Neutrophil (primary cell): ENCODE results near the gene CNTNAP2.

ENCODE experiments used
- H3K27ac ChIP-seq: fragments of 200-600 bp; sonication (generic); 2 replicates; pipeline ENCODE4 v1.5.1; 2016; ENCODE audit warnings: mild to moderate bottlenecking, moderate library complexity
- H3K27me3 ChIP-seq: fragments of 200-600 bp; sonication (generic); 2 replicates; pipeline ENCODE4 v1.6.0; 2016; ENCODE audit warnings: mild to moderate bottlenecking
- H3K36me3 ChIP-seq: fragments of 200-600 bp; sonication (generic); 2 replicates; pipeline ENCODE4 v1.5.1; 2017
- H3K4me1 ChIP-seq, 2 experiments: fragments of 200-600 bp in 1 of 2; sonication (generic) in 1 of 2; 1 replicate in 1 of 2; 2 replicates in 1 of 2; pipeline versions ENCODE4 v1.5.1 to v1.6.1; 2013 to 2016; ENCODE audit warnings: low read depth in 1 of 2, low read length in 1 of 2, mild to moderate bottlenecking in 1 of 2, moderate library complexity in 1 of 2; ENCODE audit not compliant: control insufficient read depth in 1 of 2, insufficient read depth in 1 of 2
- H3K4me3 ChIP-seq, 2 experiments: fragments of 200-600 bp in 1 of 2; sonication (generic) in 1 of 2; 1 replicate in 1 of 2; 2 replicates in 1 of 2; pipeline ENCODE4 v1.5.1; 2013 to 2016; ENCODE audit warnings: low read depth in 1 of 2, low read length in 1 of 2, mild to moderate bottlenecking in 1 of 2, moderate library complexity in 1 of 2
- H3K9me3 ChIP-seq: fragments of 200-600 bp; sonication (generic); 2 replicates; pipeline ENCODE4 v1.5.1; 2016
- TF ChIP-seq, protein P1 (sequence below): fragments of 200-600 bp; sonication (generic); IDR thresholded peaks from 2 replicates; pipeline ENCODE4 v1.5.1; 2016; ENCODE audit warnings: antibody characterized with exemption

CNTNAP2 gene

DNA sequence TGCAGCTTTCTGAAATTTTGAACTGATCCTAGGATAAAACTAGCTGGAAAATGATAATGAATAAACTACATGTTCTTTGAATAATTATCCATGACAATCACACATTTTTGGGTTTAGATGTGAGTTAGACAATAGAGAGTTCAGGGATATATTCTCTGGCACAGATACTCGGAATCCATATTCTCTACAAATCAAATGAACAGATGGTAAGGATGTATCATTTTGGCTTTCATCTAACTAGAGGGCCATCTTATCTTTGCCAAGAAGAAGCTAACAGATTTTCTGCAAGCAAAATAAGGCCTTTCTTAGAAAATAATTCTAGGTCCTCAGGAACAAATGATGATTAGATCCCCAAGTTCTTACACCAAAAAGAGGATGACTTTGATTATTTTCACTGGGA, 2118.1 kb downstream of the CNTNAP2 start:
- no peaks in the 10 kb centered on the region for H3K36me3 ChIP-seq
- no peaks in the 10 kb centered on the region for H3K4me1 ChIP-seq
- no peak overlapping the region for H3K27ac ChIP-seq
- no peaks in the 10 kb centered on the region for H3K9me3 ChIP-seq
- no peak overlapping the region for H3K4me3 ChIP-seq
- H3K27me3 ChIP-seq = no peaks in the 10 kb centered on the region
- TF ChIP-seq, protein P1, sequence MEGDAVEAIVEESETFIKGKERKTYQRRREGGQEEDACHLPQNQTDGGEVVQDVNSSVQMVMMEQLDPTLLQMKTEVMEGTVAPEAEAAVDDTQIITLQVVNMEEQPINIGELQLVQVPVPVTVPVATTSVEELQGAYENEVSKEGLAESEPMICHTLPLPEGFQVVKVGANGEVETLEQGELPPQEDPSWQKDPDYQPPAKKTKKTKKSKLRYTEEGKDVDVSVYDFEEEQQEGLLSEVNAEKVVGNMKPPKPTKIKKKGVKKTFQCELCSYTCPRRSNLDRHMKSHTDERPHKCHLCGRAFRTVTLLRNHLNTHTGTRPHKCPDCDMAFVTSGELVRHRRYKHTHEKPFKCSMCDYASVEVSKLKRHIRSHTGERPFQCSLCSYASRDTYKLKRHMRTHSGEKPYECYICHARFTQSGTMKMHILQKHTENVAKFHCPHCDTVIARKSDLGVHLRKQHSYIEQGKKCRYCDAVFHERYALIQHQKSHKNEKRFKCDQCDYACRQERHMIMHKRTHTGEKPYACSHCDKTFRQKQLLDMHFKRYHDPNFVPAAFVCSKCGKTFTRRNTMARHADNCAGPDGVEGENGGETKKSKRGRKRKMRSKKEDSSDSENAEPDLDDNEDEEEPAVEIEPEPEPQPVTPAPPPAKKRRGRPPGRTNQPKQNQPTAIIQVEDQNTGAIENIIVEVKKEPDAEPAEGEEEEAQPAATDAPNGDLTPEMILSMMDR = no peak

- Histone ChIP-seq H3K4me3 (no peak overlapping the region), H3K4me1 (no peaks in the 10 kb centered on the region), H3K36me3 (no peaks in the 10 kb centered on the region), H3K27ac (no peak overlapping the region), H3K9me3 (no peaks in the 10 kb centered on the region), H3K27me3 (no peaks in the 10 kb centered on the region)
- TF ChIP-seq, protein P1 = no peak
Observed at GRCh38 chr7:148238761-148239325, 2122.2 kb downstream of the CNTNAP2 start.

- no peak overlapping the region for H3K27ac ChIP-seq
- TF ChIP-seq, protein P1 = no peak
- H3K4me3 ChIP-seq = no peak overlapping the region
- no peaks in the 10 kb centered on the region for H3K9me3 ChIP-seq
- H3K36me3 ChIP-seq = no peaks in the 10 kb centered on the region
- H3K27me3 ChIP-seq = no peaks in the 10 kb centered on the region
- H3K4me1 ChIP-seq = no peaks in the 10 kb centered on the region
Observed at GRCh38 chr7:148241700-148242293, 2125.2 kb downstream of the CNTNAP2 start.

DNA sequence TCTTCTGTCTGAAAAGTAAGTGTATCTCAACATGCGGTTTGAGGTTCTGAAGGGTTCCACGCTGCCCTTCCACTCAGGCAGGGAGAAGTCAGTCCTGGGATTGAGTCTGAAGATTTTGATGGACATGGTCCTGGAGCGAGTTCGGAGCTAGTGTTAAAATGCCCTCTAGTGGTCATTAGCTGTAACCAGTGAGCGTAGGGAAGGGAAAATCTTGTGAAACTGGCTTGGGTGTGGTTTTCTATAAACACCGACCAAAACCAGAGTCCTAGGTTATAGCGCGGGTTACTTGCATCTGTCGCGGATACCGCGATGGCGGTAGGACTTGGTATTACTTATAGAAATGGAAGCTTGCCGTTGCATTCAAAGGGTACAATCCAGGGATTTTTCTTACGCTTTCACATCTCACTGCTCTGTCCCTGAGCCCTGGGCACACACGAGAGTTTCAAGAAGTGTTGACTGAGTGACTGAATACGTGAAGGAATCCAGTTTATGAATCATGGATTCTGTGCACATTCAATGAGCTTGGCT, 2125.8 kb downstream of the CNTNAP2 start:
- no peaks in the 10 kb centered on the region for H3K36me3 ChIP-seq
- H3K27ac ChIP-seq = no peak overlapping the region
- no peaks in the 10 kb centered on the region for H3K27me3 ChIP-seq
- TF ChIP-seq, protein P1 = no peak
- H3K4me3 ChIP-seq = no peak overlapping the region
- H3K9me3 ChIP-seq = no peaks in the 10 kb centered on the region
- H3K4me1 ChIP-seq = no peaks in the 10 kb centered on the region

DNA sequence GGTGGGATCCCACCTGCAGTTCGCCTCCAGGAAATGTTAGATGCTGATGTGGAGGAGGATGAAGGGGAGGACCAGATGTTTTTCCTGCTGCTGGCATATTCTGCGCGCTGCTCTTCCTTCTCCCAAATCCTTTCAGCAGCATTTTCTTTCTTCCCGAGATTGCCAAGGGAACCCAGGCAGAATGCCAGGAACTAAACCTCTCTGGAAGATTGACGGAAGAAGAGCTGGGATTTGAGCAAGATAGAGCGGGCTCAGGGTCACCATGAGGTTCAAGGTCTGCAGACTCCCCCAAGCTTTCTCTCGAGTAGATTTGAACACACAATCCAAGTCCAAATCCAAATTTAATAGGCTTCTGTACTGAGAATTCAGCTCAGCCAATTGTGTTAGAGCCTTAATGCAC, 2128.8 kb downstream of the CNTNAP2 start:
- Histone ChIP-seq H3K27ac (no peak overlapping the region), H3K27me3 (no peaks in the 10 kb centered on the region), H3K9me3 (no peaks in the 10 kb centered on the region), H3K4me1 (no peaks in the 10 kb centered on the region), H3K4me3 (no peak overlapping the region), H3K36me3 (no peaks in the 10 kb centered on the region)
- TF ChIP-seq, protein P1 = no peak
